ENCODE measurements around the gene C16orf74.

C16orf74 gene

GRCh38 chr16:85668676-85669424 lies 82.0 kb downstream of the C16orf74 start:
- no peak for DNase-seq

- no peak for DNase-seq
Observed at GRCh38 chr16:85667841-85668413, 83.0 kb downstream of the C16orf74 start.

GRCh38 chr16:85667261-85667660 lies 83.6 kb downstream of the C16orf74 start:
- no peak for DNase-seq

GRCh38 chr16:85665929-85666328 lies 85.0 kb downstream of the C16orf74 start:
- no peak for DNase-seq

GRCh38 chr16:85665373-85665740 lies 85.5 kb downstream of the C16orf74 start:
- DNase-seq = no peak

- DNase-seq = no peak
Observed at GRCh38 chr16:85664580-85665372, 86.1 kb downstream of the C16orf74 start.

GRCh38 chr16:85663891-85664321 lies 87.0 kb downstream of the C16orf74 start:
- no peak for DNase-seq

- DNase-seq = no peak
Observed at GRCh38 chr16:85662976-85663830, 87.7 kb downstream of the C16orf74 start.

- no peak for DNase-seq
Observed at GRCh38 chr16:85662482-85662812, 88.4 kb downstream of the C16orf74 start.

- no peak for DNase-seq
Observed at GRCh38 chr16:85661740-85662481, 89.0 kb downstream of the C16orf74 start.

GRCh38 chr16:85660843-85661739 lies 89.8 kb downstream of the C16orf74 start:
- DNase-seq = no peak

GRCh38 chr16:85659805-85660511 lies 90.9 kb downstream of the C16orf74 start:
- DNase-seq = no peak

- no peak for DNase-seq
Observed at GRCh38 chr16:85659336-85659735, 91.6 kb downstream of the C16orf74 start.

GRCh38 chr16:85658504-85659326 lies 92.2 kb downstream of the C16orf74 start:
- DNase-seq = no peak

- DNase-seq = no peak
Observed at GRCh38 chr16:85657996-85658395, 92.9 kb downstream of the C16orf74 start.

Measured in GF-D8 (cell line).